ENCODE results near the gene ZNF296. TPM values are rescaled to one million over a fixed set of nuclear protein-coding genes. Genes with fewer than 3 reads are reported as not detected.

The ZNF296 gene
- total RNA-seq, 1 experiment from 2014 or later, result 3.7 TPM

DNA sequence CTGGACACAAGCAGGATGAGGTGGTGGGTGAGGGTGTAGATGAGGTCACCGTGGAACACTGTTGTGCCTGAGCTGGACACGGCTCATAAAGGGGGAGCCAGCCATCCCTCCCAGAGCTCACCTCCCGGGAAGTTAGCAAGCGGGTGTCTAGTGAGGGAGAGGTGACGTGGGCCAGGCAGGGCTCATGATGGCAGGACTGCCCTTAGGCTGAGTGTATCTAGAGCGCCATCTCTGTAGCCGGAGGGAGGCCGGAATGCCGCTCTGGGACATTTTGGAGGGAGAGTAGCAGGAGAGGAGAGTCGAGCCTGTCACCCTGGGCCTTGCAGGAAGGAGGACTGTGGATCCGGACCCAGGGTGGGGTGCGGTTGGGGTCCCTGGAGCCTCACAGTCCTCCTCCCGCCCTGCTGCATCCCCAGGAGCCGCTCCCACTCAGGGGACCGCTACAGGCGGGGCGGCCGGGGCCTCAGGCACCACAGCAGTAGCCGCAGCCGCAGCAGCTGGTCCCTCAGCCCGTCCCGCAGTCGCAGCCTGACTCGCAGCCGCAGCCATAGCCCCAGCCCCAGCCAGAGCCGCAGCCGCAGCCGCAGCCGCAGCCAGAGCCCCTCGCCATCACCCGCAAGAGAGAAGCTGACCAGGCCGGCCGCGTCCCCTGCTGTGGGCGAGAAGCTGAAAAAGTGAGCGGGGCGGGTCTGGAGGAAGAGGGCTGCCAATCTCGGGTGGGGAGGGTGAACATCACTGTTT lies 9.2 kb downstream of the ZNF296 start:
- TF ChIP-seq, protein P1, sequence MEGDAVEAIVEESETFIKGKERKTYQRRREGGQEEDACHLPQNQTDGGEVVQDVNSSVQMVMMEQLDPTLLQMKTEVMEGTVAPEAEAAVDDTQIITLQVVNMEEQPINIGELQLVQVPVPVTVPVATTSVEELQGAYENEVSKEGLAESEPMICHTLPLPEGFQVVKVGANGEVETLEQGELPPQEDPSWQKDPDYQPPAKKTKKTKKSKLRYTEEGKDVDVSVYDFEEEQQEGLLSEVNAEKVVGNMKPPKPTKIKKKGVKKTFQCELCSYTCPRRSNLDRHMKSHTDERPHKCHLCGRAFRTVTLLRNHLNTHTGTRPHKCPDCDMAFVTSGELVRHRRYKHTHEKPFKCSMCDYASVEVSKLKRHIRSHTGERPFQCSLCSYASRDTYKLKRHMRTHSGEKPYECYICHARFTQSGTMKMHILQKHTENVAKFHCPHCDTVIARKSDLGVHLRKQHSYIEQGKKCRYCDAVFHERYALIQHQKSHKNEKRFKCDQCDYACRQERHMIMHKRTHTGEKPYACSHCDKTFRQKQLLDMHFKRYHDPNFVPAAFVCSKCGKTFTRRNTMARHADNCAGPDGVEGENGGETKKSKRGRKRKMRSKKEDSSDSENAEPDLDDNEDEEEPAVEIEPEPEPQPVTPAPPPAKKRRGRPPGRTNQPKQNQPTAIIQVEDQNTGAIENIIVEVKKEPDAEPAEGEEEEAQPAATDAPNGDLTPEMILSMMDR (conservative IDR thresholded peaks at IDR 0.05), result no peak
- TF ChIP-seq EZH2 (IDR thresholded peaks at IDR 0.05; ENCODE audit: low read depth), result no peak
- H3K27ac ChIP-seq, result no peak overlapping the region
- H3K4me2 ChIP-seq, result no peak overlapping the region
- H3K9me3 ChIP-seq (ENCODE audit: insufficient read depth, low read depth), result no peaks in the 10 kb centered on the region
- ChIA-PET POLR2A (ENCODE audit: unreplicated experiment) (no interaction called here), CTCF (no interaction called here)
- H4K20me1 ChIP-seq (ENCODE audit: insufficient read depth), result peaks cover 43% of the 10 kb centered on the region
- H3K36me3 ChIP-seq (ENCODE audit: low read depth), result peaks cover 15% of the 10 kb centered on the region
- H3K9me2 ChIP-seq (ENCODE audit: insufficient read depth), result no peaks in the 10 kb centered on the region
- intact Hi-C loops (cut with micrococcal nuclease; ENCODE audit: unreplicated experiment), result no loop called here
- no peak overlapping the region for H2AFZ ChIP-seq
- BruUV-seq (replicated peaks), result no TSS peak
- no peaks in the 10 kb centered on the region for H3K79me2 ChIP-seq (ENCODE audit: low read depth)
- no peaks in the 10 kb centered on the region for H3K27me3 ChIP-seq (ENCODE audit: insufficient read depth, low read depth)
- DNase-seq, result no peak
- no peak overlapping the region for H3K4me3 ChIP-seq
- H3K4me1 ChIP-seq (replicated peaks; ENCODE audit: insufficient read depth), result no peaks in the 10 kb centered on the region
- H3F3A ChIP-seq (ENCODE audit: insufficient read depth, low read depth), result peaks cover 15% of the 10 kb centered on the region; the same call in 1 of the 2 replicates

- Histone ChIP-seq H3K27ac (no peak overlapping the region), H2AFZ (no peak overlapping the region), H3F3A (ENCODE audit: insufficient read depth, low read depth) (peaks cover 17% of the 10 kb centered on the region; the same call in 1 of the 2 replicates), H3K9me3 (ENCODE audit: insufficient read depth, low read depth) (no peaks in the 10 kb centered on the region), H3K4me2 (no peak overlapping the region), H4K20me1 (ENCODE audit: insufficient read depth) (peaks cover 49% of the 10 kb centered on the region), H3K27me3 (ENCODE audit: insufficient read depth, low read depth) (no peaks in the 10 kb centered on the region), H3K4me3 (no peak overlapping the region), H3K36me3 (ENCODE audit: low read depth) (peaks cover 40% of the 10 kb centered on the region), H3K9me2 (ENCODE audit: insufficient read depth) (no peaks in the 10 kb centered on the region), H3K79me2 (ENCODE audit: low read depth) (no peaks in the 10 kb centered on the region), H3K4me1 (replicated peaks; ENCODE audit: insufficient read depth) (no peaks in the 10 kb centered on the region)
- ChIA-PET POLR2A (ENCODE audit: unreplicated experiment) (no interaction called here), CTCF (interaction anchor here (0.6 kb wide), 1 partner anchor 119 kb away, joined by 7 read pairs; no protein-coding TSS in a partner anchor)
- TF ChIP-seq EZH2 (IDR thresholded peaks at IDR 0.05; ENCODE audit: low read depth), result no peak
- no peak for DNase-seq
- no TSS peak for BruUV-seq (replicated peaks)
- intact Hi-C loops (cut with micrococcal nuclease; ENCODE audit: unreplicated experiment), result no loop called here
Measured at GRCh38 chr19:45063851-45064801, 12.2 kb downstream of the ZNF296 start.

GRCh38 chr19:45061965-45062364 lies 14.3 kb downstream of the ZNF296 start:
- POLR2A ChIA-PET (ENCODE audit: unreplicated experiment), result interaction anchor here (0.7 kb wide), 1 partner anchor 263 kb away, joined by 6 read pairs; no protein-coding TSS in a partner anchor

More at GRCh38 chr19:45061965-45062364, 14.3 kb downstream of the ZNF296 start:
- Histone ChIP-seq H3K9me3 (ENCODE audit: insufficient read depth, low read depth) (no peaks in the 10 kb centered on the region), H3K4me3 (no peak overlapping the region), H3K27ac (no peak overlapping the region), H3K27me3 (ENCODE audit: insufficient read depth, low read depth) (no peaks in the 10 kb centered on the region), H3K9me2 (ENCODE audit: insufficient read depth) (no peaks in the 10 kb centered on the region), H2AFZ (no peak overlapping the region), H3F3A (ENCODE audit: insufficient read depth, low read depth) (peaks cover 21% of the 10 kb centered on the region; the same call in 1 of the 2 replicates), H3K4me1 (replicated peaks; ENCODE audit: insufficient read depth) (no peaks in the 10 kb centered on the region), H3K79me2 (ENCODE audit: low read depth) (no peaks in the 10 kb centered on the region), H3K4me2 (no peak overlapping the region), H4K20me1 (ENCODE audit: insufficient read depth) (peaks cover 59% of the 10 kb centered on the region), H3K36me3 (ENCODE audit: low read depth) (peaks cover 39% of the 10 kb centered on the region)
- TF ChIP-seq EZH2 (IDR thresholded peaks at IDR 0.05; ENCODE audit: low read depth), result no peak
- TF ChIP-seq, protein P1 (conservative IDR thresholded peaks at IDR 0.05), result no peak
- CTCF ChIA-PET, result no interaction called here
- intact Hi-C loops (cut with micrococcal nuclease; ENCODE audit: unreplicated experiment), result no loop called here
- DNase-seq, result no peak
- no TSS peak for BruUV-seq (replicated peaks)

Data from PC-9 (cell line).